ENCODE results near the gene TPD52L1.

TPD52L1 gene

GRCh38 chr6:125258651-125259353, 105.2 kb downstream of the TPD52L1 start:
- DNase-seq (ENCODE audit: low read depth): peak; percentile 21
- no peak overlapping the region for H3K4me3 ChIP-seq (ENCODE audit: low read depth, low read length)
- TF ChIP-seq, protein P1, sequence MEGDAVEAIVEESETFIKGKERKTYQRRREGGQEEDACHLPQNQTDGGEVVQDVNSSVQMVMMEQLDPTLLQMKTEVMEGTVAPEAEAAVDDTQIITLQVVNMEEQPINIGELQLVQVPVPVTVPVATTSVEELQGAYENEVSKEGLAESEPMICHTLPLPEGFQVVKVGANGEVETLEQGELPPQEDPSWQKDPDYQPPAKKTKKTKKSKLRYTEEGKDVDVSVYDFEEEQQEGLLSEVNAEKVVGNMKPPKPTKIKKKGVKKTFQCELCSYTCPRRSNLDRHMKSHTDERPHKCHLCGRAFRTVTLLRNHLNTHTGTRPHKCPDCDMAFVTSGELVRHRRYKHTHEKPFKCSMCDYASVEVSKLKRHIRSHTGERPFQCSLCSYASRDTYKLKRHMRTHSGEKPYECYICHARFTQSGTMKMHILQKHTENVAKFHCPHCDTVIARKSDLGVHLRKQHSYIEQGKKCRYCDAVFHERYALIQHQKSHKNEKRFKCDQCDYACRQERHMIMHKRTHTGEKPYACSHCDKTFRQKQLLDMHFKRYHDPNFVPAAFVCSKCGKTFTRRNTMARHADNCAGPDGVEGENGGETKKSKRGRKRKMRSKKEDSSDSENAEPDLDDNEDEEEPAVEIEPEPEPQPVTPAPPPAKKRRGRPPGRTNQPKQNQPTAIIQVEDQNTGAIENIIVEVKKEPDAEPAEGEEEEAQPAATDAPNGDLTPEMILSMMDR (IDR thresholded peaks at IDR 0.05; ENCODE audit: insufficient read depth, low read depth, low read length, missing control alignments): no peak

GRCh38 chr6:125259354-125259736, 105.8 kb downstream of the TPD52L1 start:
- TF ChIP-seq, protein P1 (IDR thresholded peaks at IDR 0.05; ENCODE audit: insufficient read depth, low read depth, low read length, missing control alignments): no peak
- no peak overlapping the region for H3K4me3 ChIP-seq (ENCODE audit: low read depth, low read length)
- no peak for DNase-seq (ENCODE audit: low read depth)

DNA sequence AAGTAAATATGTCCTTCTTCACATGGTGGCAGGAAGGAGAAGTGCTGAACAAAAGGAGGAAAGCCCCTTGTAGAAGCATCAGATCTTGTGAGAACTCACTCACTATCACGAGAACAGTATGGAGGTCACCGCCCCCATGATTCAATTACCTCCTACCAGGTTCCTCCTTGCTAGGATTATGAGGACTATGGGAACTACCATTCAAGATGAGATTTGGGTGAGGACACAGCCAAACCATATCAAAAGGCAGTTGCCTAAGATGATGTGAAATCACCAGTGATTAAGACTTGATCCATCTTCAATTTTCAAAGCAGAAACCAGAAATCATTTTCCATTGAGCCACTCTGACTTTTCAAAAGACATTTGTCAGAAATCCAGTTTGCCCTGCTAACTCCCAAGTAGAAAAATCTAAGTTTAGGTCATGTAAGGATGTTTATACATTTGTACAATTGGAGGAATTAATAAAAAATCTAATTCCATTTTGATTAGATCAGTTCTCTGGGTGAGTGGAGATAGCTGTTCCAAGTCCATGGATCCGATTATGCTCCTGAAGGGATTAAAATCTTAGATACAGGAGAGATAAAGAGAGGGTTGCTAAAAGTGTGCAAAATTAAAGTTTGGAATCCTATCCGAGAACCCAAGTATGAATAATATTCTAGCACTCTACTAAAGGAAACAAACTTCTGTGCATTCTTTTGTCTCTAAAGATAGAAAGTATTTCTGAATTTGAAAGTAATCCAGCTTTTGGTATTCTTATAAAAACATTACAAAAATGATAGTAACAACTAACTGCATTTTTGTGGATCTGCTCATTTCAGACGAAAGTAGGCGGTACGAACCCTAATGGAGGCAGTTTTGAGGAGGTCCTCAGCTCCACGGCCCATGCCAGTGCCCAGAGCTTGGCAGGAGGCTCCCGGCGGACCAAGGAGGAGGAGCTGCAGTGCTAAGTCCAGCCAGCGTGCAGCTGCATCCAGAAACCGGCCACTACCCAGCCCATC, 108.7 kb downstream of the TPD52L1 start:
- DNase-seq (ENCODE audit: low read depth): no peak
- TF ChIP-seq, protein P1 (IDR thresholded peaks at IDR 0.05; ENCODE audit: insufficient read depth, low read depth, low read length, missing control alignments): no peak
- no peak overlapping the region for H3K4me3 ChIP-seq (ENCODE audit: low read depth, low read length)

- TF ChIP-seq, protein P1 (IDR thresholded peaks at IDR 0.05; ENCODE audit: insufficient read depth, low read depth, low read length, missing control alignments): no peak
- H3K4me3 ChIP-seq (ENCODE audit: low read depth, low read length): no peak overlapping the region
- DNase-seq (ENCODE audit: low read depth): no peak
Measured at GRCh38 chr6:125264476-125264875, 110.9 kb downstream of the TPD52L1 start.

GRCh38 chr6:125267806-125268523, 114.4 kb downstream of the TPD52L1 start:
- no peak overlapping the region for H3K4me3 ChIP-seq (ENCODE audit: low read depth, low read length)
- TF ChIP-seq, protein P1 (IDR thresholded peaks at IDR 0.05; ENCODE audit: insufficient read depth, low read depth, low read length, missing control alignments): no peak
- no peak for DNase-seq (ENCODE audit: low read depth)

DNA sequence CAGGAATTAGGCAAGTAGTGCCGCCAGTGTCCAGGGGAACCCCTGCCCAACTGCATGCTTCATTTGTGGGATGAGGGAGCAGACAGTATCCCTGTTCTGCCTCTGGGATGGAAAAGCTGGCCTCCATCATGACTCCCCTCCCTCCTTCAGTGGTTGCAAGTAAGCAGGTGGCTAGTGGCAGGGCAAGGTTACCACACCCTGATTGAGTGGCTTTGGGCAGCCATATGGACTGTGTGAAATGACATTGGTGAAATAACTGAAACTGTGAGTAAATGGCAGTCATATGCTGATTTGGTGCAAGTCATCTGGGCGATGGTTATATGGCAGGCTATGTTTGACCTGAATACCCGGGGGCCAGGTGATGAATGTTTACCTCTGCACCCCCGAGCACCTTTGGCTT, 115.2 kb downstream of the TPD52L1 start:
- TF ChIP-seq, protein P1 (IDR thresholded peaks at IDR 0.05; ENCODE audit: insufficient read depth, low read depth, low read length, missing control alignments): no peak
- DNase-seq (ENCODE audit: low read depth): no peak
- no peak overlapping the region for H3K4me3 ChIP-seq (ENCODE audit: low read depth, low read length)

Measured in GM12865 (cell line).